GM06990 (cell line): ENCODE measurements around the gene JAK1.

Source experiments
- DNase-seq: peaks from one replicate; pipeline ENCODE4 v3.0.0-alpha.2; 2011; ENCODE audit not compliant: insufficient read length; ENCODE audit errors: extremely low read depth
- H3K27me3 ChIP-seq: replicated peaks from 2 replicates; pipeline ENCODE4 v1.6.0; 2011; ENCODE audit warnings: low read length; ENCODE audit not compliant: control insufficient read depth, insufficient read depth
- H3K36me3 ChIP-seq: 2 replicates; pipeline ENCODE4 v1.5.1; 2011; ENCODE audit warnings: low read length; ENCODE audit not compliant: control insufficient read depth, insufficient read depth
- H3K4me3 ChIP-seq: replicated peaks from 2 replicates; pipeline ENCODE4 v1.5.1; 2011; ENCODE audit warnings: low read depth, mild to moderate bottlenecking, control low read depth, low read length
- CTCF ChIP-seq: IDR thresholded peaks from 2 replicates; pipeline ENCODE4 v1.5.1; 2011; ENCODE audit warnings: low read length, control low read depth, mild to moderate bottlenecking, inconsistent platforms; ENCODE audit not compliant: insufficient read depth, poor library complexity, severe bottlenecking

JAK1 gene

GRCh38 chr1:64983110-64983509, 16.8 kb upstream of the JAK1 start:
- no peak for DNase-seq
- Histone ChIP-seq H3K36me3 (no peaks in the 10 kb centered on the region), H3K4me3 (no peak overlapping the region), H3K27me3 (no peaks in the 10 kb centered on the region)
- TF ChIP-seq CTCF = no peak

GRCh38 chr1:64981601-64982533, 15.5 kb upstream of the JAK1 start:
- no peaks in the 10 kb centered on the region for H3K27me3 ChIP-seq
- no peak overlapping the region for H3K4me3 ChIP-seq
- no peak for TF ChIP-seq CTCF
- DNase-seq = no peak
- H3K36me3 ChIP-seq = no peaks in the 10 kb centered on the region

- Histone ChIP-seq H3K27me3 (no peaks in the 10 kb centered on the region), H3K36me3 (no peaks in the 10 kb centered on the region), H3K4me3 (no peak overlapping the region)
- TF ChIP-seq CTCF = no peak
- no peak for DNase-seq
Observed at GRCh38 chr1:64980745-64981600, 14.6 kb upstream of the JAK1 start.

DNA sequence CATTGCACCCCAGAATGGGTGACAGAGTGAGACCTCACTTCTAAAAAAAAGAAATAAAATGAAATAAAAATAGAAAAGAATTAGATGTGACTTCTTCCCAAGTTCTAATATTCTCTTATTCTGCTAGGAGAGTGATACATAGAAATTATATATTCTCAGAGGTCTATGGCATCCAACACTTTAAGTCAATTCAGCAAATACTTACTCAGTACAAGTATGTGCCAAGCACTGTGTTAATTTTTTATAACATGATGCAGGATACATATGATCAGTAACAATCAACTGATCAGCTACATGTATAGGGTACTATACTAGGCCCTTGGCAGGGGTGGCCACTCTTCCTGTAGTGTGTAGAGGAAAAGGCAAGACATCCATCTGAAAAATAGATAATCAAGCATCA, 13.0 kb upstream of the JAK1 start:
- no peak overlapping the region for H3K4me3 ChIP-seq
- no peaks in the 10 kb centered on the region for H3K36me3 ChIP-seq
- DNase-seq = no peak
- H3K27me3 ChIP-seq = no peaks in the 10 kb centered on the region
- no peak for TF ChIP-seq CTCF

DNA sequence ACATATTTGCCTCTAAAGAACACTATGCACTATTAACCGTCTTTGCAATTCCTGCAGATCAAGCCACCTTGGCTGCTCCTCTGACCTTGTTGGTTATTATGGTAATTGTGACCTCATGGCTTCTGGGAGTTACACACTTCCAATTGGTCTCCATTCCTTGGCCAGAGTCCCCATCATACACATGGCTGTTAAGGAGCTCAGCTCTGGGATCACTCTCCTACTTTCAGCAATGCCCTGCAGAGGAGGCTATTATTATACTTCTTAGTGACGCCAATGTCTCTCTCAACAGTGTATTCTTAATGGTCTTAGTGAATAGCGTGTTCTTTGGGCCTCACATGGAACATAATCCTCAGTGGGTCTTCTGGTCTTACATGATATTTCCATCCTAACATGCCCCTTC, 10.0 kb upstream of the JAK1 start:
- no peak for DNase-seq
- Histone ChIP-seq H3K36me3 (no peaks in the 10 kb centered on the region), H3K4me3 (no peak overlapping the region), H3K27me3 (no peaks in the 10 kb centered on the region)
- TF ChIP-seq CTCF = no peak
